WTC11 (cell line): ENCODE data around the gene PQBP1. TPM values are rescaled to one million over a fixed set of nuclear protein-coding genes. Genes with fewer than 3 reads are reported as not detected.

ENCODE experiments used
- AFF4 ChIP-seq: sonication (generic); formaldehyde crosslinking; IDR thresholded peaks from 2 replicates; pipeline ENCODE4 v1.8.1; 2023; ENCODE audit warnings: mild to moderate bottlenecking, missing genetic modification reagents, borderline replicate concordance
- ATF1 ChIP-seq: sonication (generic); formaldehyde crosslinking; IDR thresholded peaks from 2 replicates; pipeline ENCODE4 v1.8.1; 2023; ENCODE audit warnings: mild to moderate bottlenecking, moderate library complexity, missing genetic modification reagents
- E2F1 ChIP-seq: sonication (generic); formaldehyde crosslinking; IDR thresholded peaks from 2 replicates; pipeline ENCODE4 v1.8.0; 2022; ENCODE audit warnings: mild to moderate bottlenecking, missing genetic modification reagents
- FOXK1 ChIP-seq: sonication (generic); formaldehyde crosslinking; IDR thresholded peaks from 2 replicates; pipeline ENCODE4 v1.8.0; 2022; ENCODE audit warnings: mild to moderate bottlenecking, moderate library complexity, missing genetic modification reagents
- GABPB1 ChIP-seq: sonication (generic); formaldehyde crosslinking; IDR thresholded peaks from 2 replicates; pipeline ENCODE4 v1.8.1; 2023; ENCODE audit warnings: mild to moderate bottlenecking, missing genetic modification reagents
- GTF2I ChIP-seq: fragments of 250-450 bp; sonication (Bioruptor Pico); conservative IDR thresholded peaks from 2 replicates; pipeline ENCODE4 v1.4.0; 2021; ENCODE audit warnings: mild to moderate bottlenecking
- NR1H2 ChIP-seq: sonication (generic); formaldehyde crosslinking; IDR thresholded peaks from 2 replicates; pipeline ENCODE4 v1.9.0; 2021; ENCODE audit warnings: mild to moderate bottlenecking, moderate library complexity, missing genetic modification reagents
- OVOL2 ChIP-seq: fragments of 250-450 bp; sonication (Bioruptor Pico); IDR thresholded peaks from 2 replicates; pipeline ENCODE4 v1.9.0; 2021; ENCODE audit warnings: mild to moderate bottlenecking, borderline replicate concordance
- RELA ChIP-seq: sonication (generic); formaldehyde crosslinking; IDR thresholded peaks from 2 replicates; pipeline ENCODE4 v1.8.1; 2022; ENCODE audit warnings: missing genetic modification reagents, mild to moderate bottlenecking, borderline replicate concordance
- SMAD3 ChIP-seq: sonication (generic); formaldehyde crosslinking; IDR thresholded peaks from 2 replicates; pipeline ENCODE4 v1.8.0; 2022; ENCODE audit warnings: missing genetic modification reagents, mild to moderate bottlenecking, borderline replicate concordance
- SP1 ChIP-seq: sonication (generic); formaldehyde crosslinking; conservative IDR thresholded peaks from 2 replicates; pipeline ENCODE4 v1.8.1; 2022; ENCODE audit warnings: missing genetic modification reagents
- TCF7 ChIP-seq: sonication (generic); formaldehyde crosslinking; IDR thresholded peaks from 2 replicates; pipeline ENCODE4 v1.8.0; 2022; ENCODE audit warnings: mild to moderate bottlenecking, low read depth, missing genetic modification reagents, moderate library complexity
- TP53 ChIP-seq: sonication (generic); formaldehyde crosslinking; IDR thresholded peaks from 2 replicates; pipeline ENCODE4 v1.8.1; 2023; ENCODE audit warnings: mild to moderate bottlenecking, missing genetic modification reagents
- ZNF138 ChIP-seq: sonication (generic); formaldehyde crosslinking; conservative IDR thresholded peaks from 2 replicates; pipeline ENCODE4 v1.8.1; 2022; ENCODE audit warnings: mild to moderate bottlenecking, moderate library complexity, missing genetic modification reagents
- ZNF219 ChIP-seq: sonication (generic); formaldehyde crosslinking; IDR thresholded peaks from 2 replicates; pipeline ENCODE4 v1.8.0; 2023; ENCODE audit warnings: missing genetic modification reagents, mild to moderate bottlenecking, borderline replicate concordance
- ZNF532 ChIP-seq: fragments of 250-450 bp; sonication (Bioruptor Pico); IDR thresholded peaks from 2 replicates; pipeline ENCODE4 v1.9.0; 2021; ENCODE audit warnings: mild to moderate bottlenecking, borderline replicate concordance
- ZNF671 ChIP-seq: fragments of 250-450 bp; sonication (Bioruptor Pico); IDR thresholded peaks from 2 replicates; pipeline ENCODE4 v1.8.0; 2021; ENCODE audit warnings: mild to moderate bottlenecking
- total RNA-seq: library from RNA; stranded (reverse); gene quantifications from 3 replicates; pipeline ENCODE4 v1.2.3, GENCODE V29; 2021
- TF ChIP-seq, protein P1 (sequence below): sonication (generic); formaldehyde crosslinking; IDR thresholded peaks from 2 replicates; pipeline ENCODE4 v1.8.1; 2022; ENCODE audit warnings: mild to moderate bottlenecking, moderate library complexity, missing genetic modification reagents
- TF ChIP-seq, protein P2 (sequence below): sonication (generic); formaldehyde crosslinking; conservative IDR thresholded peaks from 2 replicates; pipeline ENCODE4 v1.8.1; 2023; ENCODE audit warnings: mild to moderate bottlenecking, low read depth, missing genetic modification reagents, moderate library complexity
- TF ChIP-seq, protein P3 (sequence below): sonication (generic); formaldehyde crosslinking; IDR thresholded peaks from 2 replicates; pipeline ENCODE4 v1.8.0; 2022; ENCODE audit warnings: mild to moderate bottlenecking, missing genetic modification reagents

Gene PQBP1
- total RNA-seq, 1 experiment from 2014 or later = 79.4 TPM

- TF ChIP-seq SMAD3 (CRISPR knock-in tag) = 0 out of 2 replicates have a peak, but pooled peaks have one; percentile 49
- TF ChIP-seq ZNF532 (CRISPR knock-in tag) = peak; percentile 42; the same call in 1 of the 2 replicates
- TF ChIP-seq, protein P1, sequence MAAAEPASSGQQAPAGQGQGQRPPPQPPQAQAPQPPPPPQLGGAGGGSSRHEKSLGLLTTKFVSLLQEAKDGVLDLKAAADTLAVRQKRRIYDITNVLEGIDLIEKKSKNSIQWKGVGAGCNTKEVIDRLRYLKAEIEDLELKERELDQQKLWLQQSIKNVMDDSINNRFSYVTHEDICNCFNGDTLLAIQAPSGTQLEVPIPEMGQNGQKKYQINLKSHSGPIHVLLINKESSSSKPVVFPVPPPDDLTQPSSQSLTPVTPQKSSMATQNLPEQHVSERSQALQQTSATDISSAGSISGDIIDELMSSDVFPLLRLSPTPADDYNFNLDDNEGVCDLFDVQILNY (CRISPR knock-in tag) = 0 out of 2 replicates have a peak, but pooled peaks have one; percentile 33
- no peak for TF ChIP-seq ZNF138 (CRISPR knock-in tag)
- TF ChIP-seq TCF7 (CRISPR knock-in tag) = no peak
- no peak for TF ChIP-seq TP53
- TF ChIP-seq, protein P2, sequence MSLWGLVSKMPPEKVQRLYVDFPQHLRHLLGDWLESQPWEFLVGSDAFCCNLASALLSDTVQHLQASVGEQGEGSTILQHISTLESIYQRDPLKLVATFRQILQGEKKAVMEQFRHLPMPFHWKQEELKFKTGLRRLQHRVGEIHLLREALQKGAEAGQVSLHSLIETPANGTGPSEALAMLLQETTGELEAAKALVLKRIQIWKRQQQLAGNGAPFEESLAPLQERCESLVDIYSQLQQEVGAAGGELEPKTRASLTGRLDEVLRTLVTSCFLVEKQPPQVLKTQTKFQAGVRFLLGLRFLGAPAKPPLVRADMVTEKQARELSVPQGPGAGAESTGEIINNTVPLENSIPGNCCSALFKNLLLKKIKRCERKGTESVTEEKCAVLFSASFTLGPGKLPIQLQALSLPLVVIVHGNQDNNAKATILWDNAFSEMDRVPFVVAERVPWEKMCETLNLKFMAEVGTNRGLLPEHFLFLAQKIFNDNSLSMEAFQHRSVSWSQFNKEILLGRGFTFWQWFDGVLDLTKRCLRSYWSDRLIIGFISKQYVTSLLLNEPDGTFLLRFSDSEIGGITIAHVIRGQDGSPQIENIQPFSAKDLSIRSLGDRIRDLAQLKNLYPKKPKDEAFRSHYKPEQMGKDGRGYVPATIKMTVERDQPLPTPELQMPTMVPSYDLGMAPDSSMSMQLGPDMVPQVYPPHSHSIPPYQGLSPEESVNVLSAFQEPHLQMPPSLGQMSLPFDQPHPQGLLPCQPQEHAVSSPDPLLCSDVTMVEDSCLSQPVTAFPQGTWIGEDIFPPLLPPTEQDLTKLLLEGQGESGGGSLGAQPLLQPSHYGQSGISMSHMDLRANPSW (CRISPR knock-in tag) = no peak
- no peak for TF ChIP-seq SP1 (CRISPR knock-in tag)
- no peak for TF ChIP-seq NR1H2 (CRISPR knock-in tag)
- no peak for TF ChIP-seq RELA (CRISPR knock-in tag)
- TF ChIP-seq E2F1 (CRISPR knock-in tag) = no peak
- TF ChIP-seq OVOL2 (CRISPR knock-in tag) = no peak
- TF ChIP-seq FOXK1 (CRISPR knock-in tag) = peak; percentile 73; the same call in 1 of the 2 replicates
- 0 out of 2 replicates have a peak, but pooled peaks have one; percentile 32 for TF ChIP-seq AFF4
- no peak for TF ChIP-seq GTF2I (CRISPR knock-in tag)
- TF ChIP-seq ZNF671 = peak; percentile 58; the same call in 1 of the 2 replicates
- TF ChIP-seq ZNF219 (CRISPR knock-in tag) = no peak
- peak; percentile 46; the same call in 1 of the 2 replicates for TF ChIP-seq GABPB1 (CRISPR knock-in tag)
- 0 out of 2 replicates have a peak, but pooled peaks have one; percentile 9 for TF ChIP-seq ATF1
- TF ChIP-seq, protein P3, sequence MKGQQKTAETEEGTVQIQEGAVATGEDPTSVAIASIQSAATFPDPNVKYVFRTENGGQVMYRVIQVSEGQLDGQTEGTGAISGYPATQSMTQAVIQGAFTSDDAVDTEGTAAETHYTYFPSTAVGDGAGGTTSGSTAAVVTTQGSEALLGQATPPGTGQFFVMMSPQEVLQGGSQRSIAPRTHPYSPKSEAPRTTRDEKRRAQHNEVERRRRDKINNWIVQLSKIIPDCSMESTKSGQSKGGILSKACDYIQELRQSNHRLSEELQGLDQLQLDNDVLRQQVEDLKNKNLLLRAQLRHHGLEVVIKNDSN (CRISPR knock-in tag) = no peak
- TF ChIP-seq, all 79 proteins: peak for 24
Observed at GRCh38 chrX:48911412-48912182, 13.9 kb downstream of the PQBP1 start, which contains the start of gene SLC35A2 (continued).
